GM19328 (cell line): ENCODE data around the gene PARM1.

Experiments
- ATAC-seq: cut with Tn5 transposase; IDR thresholded peaks from one replicate; pipeline ENCODE4 v1.9.1; 2021; ENCODE audit warnings: mild to moderate bottlenecking, moderate library complexity; ENCODE audit not compliant: unreplicated experiment

The PARM1 gene

GRCh38 chr4:75065909-75066308 lies 133.0 kb downstream of the PARM1 start:
- no peak for ATAC-seq

DNA sequence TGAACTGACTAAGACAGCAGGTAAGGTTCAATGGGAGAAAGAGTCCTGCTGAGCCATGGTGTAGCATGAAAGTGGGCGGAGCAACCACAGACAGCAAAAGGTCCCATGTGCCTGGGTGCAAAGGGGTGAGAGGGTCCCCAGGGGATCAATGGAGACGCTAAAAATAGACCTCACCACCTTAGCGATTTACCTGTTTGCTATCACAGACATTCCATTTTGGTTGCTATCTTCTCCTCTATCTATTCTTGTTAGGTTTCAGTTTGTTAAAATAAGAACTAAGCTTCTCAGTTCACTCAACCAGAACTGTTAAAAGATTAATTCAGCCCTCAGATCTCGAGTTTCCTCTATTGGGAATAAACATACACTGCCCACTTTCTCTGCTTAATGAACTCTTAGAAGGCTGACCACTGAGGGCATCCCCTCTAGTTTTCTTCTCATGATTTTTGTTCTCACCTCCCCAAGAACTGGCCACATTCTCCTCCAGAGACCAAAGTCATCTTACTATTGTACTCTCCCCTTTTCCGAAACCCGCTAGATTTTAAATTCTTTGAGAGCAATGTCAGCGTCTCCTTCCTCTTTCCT lies 136.7 kb downstream of the PARM1 start:
- ATAC-seq: peak; percentile 74

DNA sequence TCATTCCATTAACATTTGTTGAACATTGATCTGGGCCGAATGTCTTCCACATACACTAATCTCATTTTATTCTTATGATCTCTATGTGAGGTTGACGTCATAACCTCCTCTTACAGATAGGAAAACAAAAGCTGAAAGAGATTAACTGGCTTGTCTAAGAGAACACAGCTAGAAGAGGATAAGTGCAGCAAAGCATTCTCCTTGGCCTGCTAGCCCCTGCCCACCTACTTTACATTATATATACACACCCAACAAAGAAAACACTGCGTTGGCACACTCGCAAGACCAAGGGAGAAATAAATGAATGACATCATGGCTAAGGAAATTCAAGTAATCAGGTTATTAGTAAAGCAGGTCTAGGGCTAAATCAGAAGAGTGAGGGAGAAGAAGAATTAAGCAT lies 138.4 kb downstream of the PARM1 start:
- ATAC-seq: no peak

GRCh38 chr4:75080888-75081287 lies 148.0 kb downstream of the PARM1 start:
- no peak for ATAC-seq

GRCh38 chr4:75081561-75081960 lies 148.6 kb downstream of the PARM1 start:
- ATAC-seq: no peak

DNA sequence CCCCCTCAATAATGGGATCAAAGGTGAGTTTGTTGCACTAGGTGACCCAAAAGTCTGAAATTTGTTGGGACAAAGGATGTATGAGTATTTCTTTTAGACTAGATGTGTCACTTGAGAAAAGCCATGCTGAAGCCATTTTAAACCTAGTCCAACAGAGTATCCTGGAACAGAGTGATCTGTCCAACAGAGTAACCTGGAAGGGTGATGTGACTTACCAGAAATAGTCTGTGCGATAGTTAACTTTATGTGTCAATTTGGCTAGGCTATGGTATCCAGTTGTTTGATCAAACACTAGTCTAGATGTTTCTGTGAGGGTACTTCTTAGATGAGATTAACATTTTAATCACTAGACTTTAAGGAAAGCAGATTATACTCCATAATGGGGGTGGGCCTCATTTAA lies 154.5 kb downstream of the PARM1 start:
- no peak for ATAC-seq

DNA sequence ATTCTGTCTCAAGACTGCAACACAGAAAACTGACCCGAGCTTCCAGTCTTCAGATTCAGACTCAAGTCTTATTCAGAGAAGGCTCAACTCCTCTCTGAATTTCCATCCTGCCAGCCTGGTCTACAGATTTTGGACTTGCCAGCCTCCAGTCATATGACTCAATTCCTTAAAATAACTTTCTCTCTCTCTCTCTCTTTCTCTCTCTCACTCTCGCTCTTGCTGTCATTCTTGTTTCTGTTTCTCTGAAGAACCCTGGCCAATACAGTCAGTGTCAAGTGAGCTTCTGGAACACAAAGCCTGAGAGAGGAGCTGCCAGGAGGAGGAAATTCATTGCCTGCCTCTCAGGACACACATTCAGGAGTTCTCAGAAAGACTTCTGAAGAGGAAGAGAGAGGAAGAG lies 154.9 kb downstream of the PARM1 start:
- ATAC-seq: no peak

GRCh38 chr4:75089206-75089605 lies 156.3 kb downstream of the PARM1 start:
- no peak for ATAC-seq

DNA sequence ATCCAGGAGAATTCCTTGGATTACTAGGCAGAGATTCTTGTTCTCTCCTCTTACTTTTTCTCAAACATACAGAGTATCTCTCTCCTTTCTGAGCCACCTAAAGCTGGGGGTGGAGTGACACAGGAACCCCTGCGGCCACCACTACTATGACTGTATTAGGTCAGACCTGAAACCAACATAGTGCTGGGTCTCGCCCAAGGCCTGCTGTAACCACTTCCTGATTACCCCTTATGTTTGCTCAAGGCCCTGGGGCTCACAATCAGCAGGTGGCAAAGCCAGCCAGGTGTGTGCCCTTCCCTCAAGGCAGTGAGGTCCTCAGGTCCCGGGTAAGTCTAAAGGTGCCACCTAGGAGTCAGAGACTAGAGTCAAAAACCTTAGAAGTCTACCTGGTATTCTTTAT lies 166.4 kb downstream of the PARM1 start:
- peak; percentile 91 for ATAC-seq
